Non-pigmented ciliary epithelial cell (primary cell): Measurements from ENCODE around the gene AGAP3.

Experiments used
- DNase-seq: peaks from one replicate; pipeline ENCODE4 v3.0.0-alpha.2; 2010; ENCODE audit warnings: low read depth

The AGAP3 gene

GRCh38 chr7:151057989-151058780, 28.1 kb upstream of the AGAP3 start:
- DNase-seq, result peak; percentile 100

- no peak for DNase-seq
Observed at GRCh38 chr7:151058781-151059366, 27.4 kb upstream of the AGAP3 start.

- no peak for DNase-seq
Observed at GRCh38 chr7:151059367-151060112, 26.7 kb upstream of the AGAP3 start, which contains the start of gene SLC4A2. SLC4A2 (plus strand) TSS chr7:151059589; CDS start chr7:151061988, 2,399 bp downstream.

- DNase-seq, result no peak
Observed at GRCh38 chr7:151060113-151060415, 26.2 kb upstream of the AGAP3 start.

GRCh38 chr7:151060416-151061212, 25.7 kb upstream of the AGAP3 start:
- no peak for DNase-seq

- DNase-seq, result no peak
Observed at GRCh38 chr7:151061213-151062110, 24.8 kb upstream of the AGAP3 start.

GRCh38 chr7:151062111-151062398, 24.2 kb upstream of the AGAP3 start:
- no peak for DNase-seq

- no peak for DNase-seq
Observed at GRCh38 chr7:151062399-151063211, 23.7 kb upstream of the AGAP3 start.

- DNase-seq, result no peak
Observed at GRCh38 chr7:151063212-151063561, 23.1 kb upstream of the AGAP3 start.

GRCh38 chr7:151064454-151064853, 21.8 kb upstream of the AGAP3 start:
- no peak for DNase-seq

GRCh38 chr7:151064993-151065392, 21.3 kb upstream of the AGAP3 start:
- DNase-seq, result no peak

GRCh38 chr7:151065516-151065915, 20.8 kb upstream of the AGAP3 start:
- DNase-seq, result no peak

GRCh38 chr7:151066273-151066974, 19.9 kb upstream of the AGAP3 start:
- DNase-seq, result no peak

GRCh38 chr7:151068069-151068773, 18.1 kb upstream of the AGAP3 start:
- no peak for DNase-seq

GRCh38 chr7:151069841-151070573, 16.3 kb upstream of the AGAP3 start:
- no peak for DNase-seq

GRCh38 chr7:151070574-151070960, 15.7 kb upstream of the AGAP3 start:
- no peak for DNase-seq

- no peak for DNase-seq
Observed at GRCh38 chr7:151071032-151071866, 15.0 kb upstream of the AGAP3 start.

GRCh38 chr7:151073990-151074389, 12.3 kb upstream of the AGAP3 start:
- DNase-seq, result no peak
